ENCODE measurements around the gene ZNF121.

The ZNF121 gene

DNA sequence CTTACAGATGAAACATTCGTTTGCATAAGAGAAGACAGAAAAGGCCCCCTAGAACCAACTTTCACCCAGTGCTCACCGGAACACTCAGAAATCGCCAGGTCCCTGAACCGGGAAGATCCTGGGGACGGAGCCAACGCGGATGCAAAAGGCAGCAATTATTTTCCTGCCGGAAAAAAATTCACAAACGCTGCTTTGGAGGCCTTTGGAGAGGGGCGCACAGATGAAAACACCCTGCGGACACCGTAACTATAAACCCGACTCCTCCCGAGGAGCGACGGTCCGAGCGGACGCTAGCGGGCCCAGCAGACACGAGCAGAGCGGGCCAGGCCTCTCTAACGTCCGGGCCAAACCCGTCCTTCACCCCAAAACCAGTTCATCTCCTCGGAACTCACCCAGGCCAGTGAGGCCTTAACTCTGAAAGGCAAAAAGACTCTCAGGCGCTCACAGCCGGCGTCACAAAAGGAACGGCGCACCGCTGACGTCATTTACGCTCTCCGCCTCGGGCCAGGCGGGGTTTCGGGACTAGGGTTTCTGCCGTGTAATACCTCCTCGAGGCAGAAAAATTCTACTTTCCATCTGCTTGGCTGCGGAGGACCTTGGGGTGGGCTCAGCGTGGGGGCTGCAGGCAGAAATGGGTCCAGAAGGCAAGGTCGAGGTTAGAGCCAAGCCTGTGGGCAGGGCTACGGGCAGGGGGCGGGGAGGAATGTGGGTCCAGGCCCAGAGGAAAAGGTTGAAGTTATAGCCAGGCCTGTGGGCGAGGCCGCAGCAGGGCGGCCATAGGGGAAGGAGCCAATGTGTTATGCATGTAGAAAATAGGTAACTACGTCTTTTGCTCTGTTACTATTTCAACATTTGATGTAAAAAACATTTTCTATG is 45.9 kb downstream of the ZNF121 start, which contains the start of gene ZNF426:
Gene ZNF426, minus strand, starts transcription at position 463 of the 876 bp plus-strand sequence. CDS start 2,413 bp downstream, outside the sequence.
- DNase-seq (ENCODE audit: low read depth), result peak; percentile 86

DNA sequence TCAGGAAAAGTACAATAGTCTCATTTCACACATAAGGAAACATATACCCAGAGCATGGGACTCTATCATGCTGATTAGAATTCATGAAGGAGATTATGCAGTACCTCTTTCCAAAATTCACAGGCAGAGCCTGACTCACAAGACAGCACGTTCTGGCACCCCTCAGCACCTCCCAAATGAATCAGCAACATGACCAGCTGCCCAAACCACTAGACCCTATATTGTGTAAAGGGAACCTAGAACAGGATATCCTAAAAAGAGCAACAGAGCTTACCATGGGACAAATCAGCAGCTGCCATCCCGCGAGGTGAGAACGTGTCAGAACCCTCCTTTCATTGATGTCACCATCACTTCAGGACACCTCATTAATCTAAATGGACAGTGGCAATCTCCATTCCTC is 48.4 kb downstream of the ZNF121 start:
- DNase-seq (ENCODE audit: low read depth), result no peak

DNA sequence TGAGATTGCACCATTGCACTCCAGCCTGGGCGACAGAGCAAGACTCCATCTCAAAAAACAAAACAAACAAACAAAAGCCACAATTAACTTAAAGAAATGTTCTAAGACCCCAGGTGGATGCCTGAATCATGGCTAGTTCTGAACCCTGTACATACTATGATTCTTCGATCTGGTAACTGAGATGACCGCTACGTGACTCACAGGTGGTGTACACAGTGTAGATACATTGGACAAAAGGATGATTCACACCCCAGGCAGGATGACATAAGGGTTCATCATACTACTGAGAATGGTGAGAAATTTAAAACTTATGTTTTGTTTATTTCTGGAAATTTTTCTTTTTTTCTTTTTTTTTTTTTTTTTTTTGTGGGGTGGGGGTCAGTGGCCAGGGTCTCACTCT is 52.4 kb downstream of the ZNF121 start:
- DNase-seq (ENCODE audit: low read depth), result peak; percentile 18

DNA sequence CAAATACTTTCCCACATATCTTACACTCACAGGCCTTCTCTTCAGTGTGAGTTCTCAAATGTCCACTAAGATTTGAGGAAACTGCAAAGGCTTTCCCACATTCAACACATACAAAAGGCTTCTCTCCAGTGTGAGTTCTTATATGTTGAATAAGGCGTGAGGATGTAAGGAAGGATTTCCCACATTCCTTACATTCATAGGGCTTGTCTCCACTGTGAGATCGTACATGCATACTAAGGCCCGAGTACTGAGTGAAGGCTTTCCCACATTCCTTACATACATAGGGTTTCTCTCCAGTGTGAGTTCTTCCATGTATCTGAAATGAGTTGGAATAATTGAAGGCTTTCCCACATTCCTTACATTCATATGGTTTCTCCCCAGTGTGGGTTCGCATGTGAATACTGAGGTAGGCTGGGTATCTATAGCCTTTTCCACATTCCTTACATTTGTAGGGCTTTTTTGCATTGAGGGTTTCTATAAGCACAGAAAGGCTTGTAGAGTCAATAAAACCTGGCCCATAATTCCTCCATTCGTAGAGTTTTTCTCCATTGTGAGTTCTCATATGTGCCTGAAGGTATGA is 55.5 kb downstream of the ZNF121 start:
- peak; percentile 16 for DNase-seq (ENCODE audit: low read depth)

- no peak for DNase-seq (ENCODE audit: low read depth)
Measured at GRCh38 chr19:9523885-9524474, 60.3 kb downstream of the ZNF121 start.

Measured in EH (cell line).